COLO829 (cell line): Measurements from ENCODE around the gene C4A.

Experiments used
- DNase-seq: peaks from one replicate; pipeline ENCODE4 v3.0.0; 2012; ENCODE audit warnings: low spot score

C4A gene

DNA sequence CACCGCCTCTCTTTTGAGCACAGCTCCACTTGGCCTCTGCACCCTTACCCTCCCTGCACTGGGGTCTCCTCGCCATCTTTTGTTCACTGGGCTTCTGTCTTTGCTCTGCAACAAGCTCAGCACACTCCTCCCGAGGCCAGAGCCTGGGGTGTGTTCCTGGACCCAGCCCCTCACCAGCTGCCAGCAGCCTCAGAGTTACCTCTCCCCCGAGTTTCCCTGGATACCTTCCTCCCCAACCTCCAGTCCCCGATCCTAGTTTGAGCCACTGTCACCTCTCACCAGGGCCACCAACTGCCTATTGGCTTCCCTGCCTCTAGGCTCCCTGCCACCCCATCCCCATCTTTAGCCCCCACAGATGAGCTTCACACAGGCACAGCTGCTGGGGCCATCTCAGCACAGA is 68.7 kb downstream of the C4A start:
- DNase-seq, result no peak
